Muscle layer of duodenum (tissue), 2 donors: ENCODE data around the gene FRMD1.
A peak's percentile ranks its signal among the peaks of the same experiment; 100 is the strongest.

Experiments used
- H3K27ac ChIP-seq: one replicate; pipeline ENCODE4 v1.7.0; 2013; ENCODE audit warnings: mild to moderate bottlenecking, low read length
- H3K27me3 ChIP-seq: one replicate; pipeline ENCODE4 v1.7.0; 2013; ENCODE audit warnings: low read depth, mild to moderate bottlenecking, control low read depth, low read length
- H3K36me3 ChIP-seq, 2 donors: one replicate each; pipeline ENCODE4 v1.7.0; 2013; ENCODE audit warnings: low read length in 2 of 2, control low read depth in 1 of 2, mild to moderate bottlenecking in 1 of 2; ENCODE audit not compliant: insufficient read depth in 2 of 2, control insufficient read depth in 1 of 2
- H3K4me1 ChIP-seq, 2 donors: one replicate each; pipeline ENCODE4 v1.7.0; 2013; ENCODE audit warnings: low read length in 2 of 2, mild to moderate bottlenecking in 2 of 2, control low read depth in 1 of 2, moderate library complexity in 1 of 2; ENCODE audit not compliant: insufficient read depth in 2 of 2, control insufficient read depth in 1 of 2
- H3K4me3 ChIP-seq, 2 donors: one replicate each; pipeline ENCODE4 v1.7.0; 2013; ENCODE audit warnings: low read length in 2 of 2, low read depth in 1 of 2, mild to moderate bottlenecking in 1 of 2
- H3K9me3 ChIP-seq, 2 donors: one replicate each; pipeline ENCODE4 v1.7.0; 2013; ENCODE audit warnings: low read length in 2 of 2, control low read depth in 1 of 2, mild to moderate bottlenecking in 1 of 2; ENCODE audit not compliant: control insufficient read depth in 1 of 2
- donor health status: healthy.

FRMD1 gene

GRCh38 chr6:168042426-168043192 lies 36.4 kb downstream of the FRMD1 start:
- peaks cover 10 to 17% of the 10 kb centered on the region in 2 donors for H3K9me3 ChIP-seq
- H3K4me1 ChIP-seq: no peaks in the 10 kb centered on the region
- H3K36me3 ChIP-seq: no peaks in the 10 kb centered on the region
- no peak overlapping the region for H3K27ac ChIP-seq
- no peak overlapping the region for H3K4me3 ChIP-seq
- no peaks in the 10 kb centered on the region for H3K27me3 ChIP-seq

GRCh38 chr6:168041928-168042327 lies 37.1 kb downstream of the FRMD1 start:
- H3K36me3 ChIP-seq: no peaks in the 10 kb centered on the region
- no peak overlapping the region for H3K4me3 ChIP-seq
- no peak overlapping the region for H3K27ac ChIP-seq
- H3K9me3 ChIP-seq: peaks cover 10 to 17% of the 10 kb centered on the region in 2 donors
- H3K27me3 ChIP-seq: no peaks in the 10 kb centered on the region
- H3K4me1 ChIP-seq: no peaks in the 10 kb centered on the region

- H3K36me3 ChIP-seq: no peaks in the 10 kb centered on the region
- peaks cover 10 to 17% of the 10 kb centered on the region in 2 donors for H3K9me3 ChIP-seq
- H3K4me3 ChIP-seq: no peak overlapping the region
- H3K27ac ChIP-seq: no peak overlapping the region
- H3K4me1 ChIP-seq: peaks cover under 1 to 2% of the 10 kb centered on the region in 2 donors
- H3K27me3 ChIP-seq: no peaks in the 10 kb centered on the region
Observed at GRCh38 chr6:168040856-168041496, 38.0 kb downstream of the FRMD1 start.

GRCh38 chr6:168039849-168040248 lies 39.2 kb downstream of the FRMD1 start:
- Histone ChIP-seq H3K4me3 (peak overlapping the region in 1 of 2 donors; percentile 2), H3K27me3 (no peaks in the 10 kb centered on the region), H3K36me3 (no peaks in the 10 kb centered on the region), H3K9me3 (peaks cover 10 to 17% of the 10 kb centered on the region in 2 donors), H3K27ac (no peak overlapping the region), H3K4me1 (peaks cover 4 to 7% of the 10 kb centered on the region in 2 donors)

GRCh38 chr6:168039301-168039700 lies 39.7 kb downstream of the FRMD1 start:
- Histone ChIP-seq H3K9me3 (peaks cover 10 to 17% of the 10 kb centered on the region in 2 donors), H3K4me1 (peaks cover 4 to 7% of the 10 kb centered on the region in 2 donors), H3K4me3 (no peak overlapping the region), H3K27me3 (no peaks in the 10 kb centered on the region), H3K36me3 (no peaks in the 10 kb centered on the region), H3K27ac (no peak overlapping the region)

- H3K4me1 ChIP-seq: peaks cover 4 to 7% of the 10 kb centered on the region in 2 donors
- peaks cover 10 to 17% of the 10 kb centered on the region in 2 donors for H3K9me3 ChIP-seq
- no peak overlapping the region for H3K27ac ChIP-seq
- H3K27me3 ChIP-seq: no peaks in the 10 kb centered on the region
- no peaks in the 10 kb centered on the region for H3K36me3 ChIP-seq
- no peak overlapping the region for H3K4me3 ChIP-seq
Observed at GRCh38 chr6:168038576-168039140, 40.4 kb downstream of the FRMD1 start.

- Histone ChIP-seq H3K9me3 (peaks cover 10 to 17% of the 10 kb centered on the region in 2 donors), H3K27me3 (no peaks in the 10 kb centered on the region), H3K4me3 (no peak overlapping the region), H3K27ac (no peak overlapping the region), H3K36me3 (no peaks in the 10 kb centered on the region), H3K4me1 (peaks cover 4 to 7% of the 10 kb centered on the region in 2 donors)
Observed at GRCh38 chr6:168037856-168038255, 41.2 kb downstream of the FRMD1 start.

- Histone ChIP-seq H3K4me3 (no peak overlapping the region), H3K36me3 (no peaks in the 10 kb centered on the region), H3K9me3 (peaks cover 10 to 17% of the 10 kb centered on the region in 2 donors), H3K27ac (no peak overlapping the region), H3K27me3 (no peaks in the 10 kb centered on the region), H3K4me1 (peaks cover 4 to 7% of the 10 kb centered on the region in 2 donors)
Observed at GRCh38 chr6:168037242-168037641, 41.8 kb downstream of the FRMD1 start.

- Histone ChIP-seq H3K27me3 (no peaks in the 10 kb centered on the region), H3K4me3 (peak overlapping the region; percentile 52 to 54), H3K36me3 (no peaks in the 10 kb centered on the region), H3K9me3 (peaks cover 10 to 14% of the 10 kb centered on the region in 2 donors), H3K4me1 (peaks cover 4 to 7% of the 10 kb centered on the region in 2 donors), H3K27ac (peak overlapping the region; percentile 40)
Observed at GRCh38 chr6:168035661-168036545, 43.1 kb downstream of the FRMD1 start.

- H3K4me3 ChIP-seq: peak overlapping the region; percentile 52 to 54
Observed at GRCh38 chr6:168035098-168035660, 43.8 kb downstream of the FRMD1 start.

More at GRCh38 chr6:168035098-168035660, 43.8 kb downstream of the FRMD1 start:
- H3K9me3 ChIP-seq: peaks cover 10% of the 10 kb centered on the region in 2 donors
- peaks cover 4 to 7% of the 10 kb centered on the region in 2 donors for H3K4me1 ChIP-seq
- no peaks in the 10 kb centered on the region for H3K27me3 ChIP-seq
- peak overlapping the region; percentile 40 for H3K27ac ChIP-seq
- H3K36me3 ChIP-seq: no peaks in the 10 kb centered on the region
